Large intestine (tissue), 12 donors: ENCODE data around the gene DAGLB. TPM values are rescaled to one million over a fixed set of nuclear protein-coding genes. Genes with fewer than 3 reads are reported as not detected.

Source experiments
- DNase-seq, 2 donors: peaks; one replicate each; pipeline versions ENCODE4 v3.0.0 to v3.0.0-alpha.2; 2013
- H3K27ac ChIP-seq: one replicate; pipeline ENCODE4 v1.5.1; 2013; ENCODE audit warnings: low read length
- H3K27me3 ChIP-seq: 2 replicates; pipeline ENCODE4 v1.6.1; 2013; ENCODE audit warnings: low read length; ENCODE audit not compliant: control insufficient read depth, insufficient read depth
- H3K36me3 ChIP-seq: 2 replicates; pipeline ENCODE4 v1.6.1; 2013; ENCODE audit warnings: low read length; ENCODE audit not compliant: control insufficient read depth, insufficient read depth
- H3K4me1 ChIP-seq: one replicate; pipeline ENCODE4 v1.6.1; 2013; ENCODE audit warnings: low read length; ENCODE audit not compliant: control insufficient read depth, insufficient read depth
- H3K4me3 ChIP-seq: one replicate; pipeline ENCODE4 v1.5.1; 2013; ENCODE audit warnings: low read length
- H3K9me3 ChIP-seq: one replicate; pipeline ENCODE4 v1.6.1; 2013; ENCODE audit warnings: mild to moderate bottlenecking, low read depth, low read length, moderate library complexity; ENCODE audit not compliant: control insufficient read depth
- WGBS: methylation state at CpG from one replicate; pipeline ENCODE4 v1.1.5; 2013; ENCODE audit warnings: low lambda C conversion rate; ENCODE audit not compliant: insufficient coverage; 5-methylcytosine and 5-hydroxymethylcytosine counted together
- long read RNA-seq, 11 donors: transcript quantifications; one replicate each; lab custom pipeline, GENCODE V29; 2026
- polyA plus RNA-seq: library from polyadenylated mRNA; unstranded; fragments of 120-200 nt; gene quantifications from one replicate; pipeline ENCODE4 v1.2.1, GENCODE V29; 2013

DAGLB gene
- 15.3 TPM for polyA plus RNA-seq
- long read RNA-seq, donor 1, partial matches to known transcripts: 0 of 3 reads
- long read RNA-seq, donor 1, other reads (novel, unspliced or antisense): 0 of 3 reads
- long read RNA-seq, donor 2, transcript DAGLB-201 (15 exons, 2,897 nt): major isoform, 6 of 6 reads
- long read RNA-seq, donor 2, partial matches to known transcripts: 0 of 6 reads
- long read RNA-seq, donor 2, other reads (novel, unspliced or antisense): 0 of 6 reads
- long read RNA-seq, donor 3: 0 reads
- long read RNA-seq, donor 4: 0 reads
- long read RNA-seq, donor 5, partial matches to known transcripts: 6 of 8 reads
- long read RNA-seq, donor 5, other reads (novel, unspliced or antisense): 0 of 8 reads
- long read RNA-seq, donor 6, transcript DAGLB-201 (15 exons, 2,897 nt): major isoform, 5 of 5 reads
- long read RNA-seq, donor 6, partial matches to known transcripts: 0 of 5 reads
- long read RNA-seq, donor 6, other reads (novel, unspliced or antisense): 0 of 5 reads
- long read RNA-seq, donor 7: 0 reads
- long read RNA-seq, donor 8, partial matches to known transcripts: 16 of 19 reads
- long read RNA-seq, donor 8, other reads (novel, unspliced or antisense): 0 of 19 reads
- long read RNA-seq, donor 9, partial matches to known transcripts: 0 of 5 reads
- long read RNA-seq, donor 9, other reads (novel, unspliced or antisense): 0 of 5 reads
- long read RNA-seq, donor 10, partial matches to known transcripts: 0 of 4 reads
- long read RNA-seq, donor 10, other reads (novel, unspliced or antisense): 0 of 4 reads
- long read RNA-seq, donor 11: 0 reads

- WGBS: 0% methylated on average over 5 of the region's 61 CpGs
- H3K27ac ChIP-seq: peak within 1 kb of the TSS; percentile 93
- DNase-seq: peak; percentile 93 to 96
- no peaks in the 10 kb centered on the region for H3K9me3 ChIP-seq
- H3K4me3 ChIP-seq: peak within 1 kb of the TSS; percentile 81
- H3K27me3 ChIP-seq: no peaks in the 10 kb centered on the region
- H3K4me1 ChIP-seq: peaks cover 15% of the 10 kb centered on the region
- H3K36me3 ChIP-seq: peaks cover 21% of the 10 kb centered on the region
Measured at GRCh38 chr7:6447581-6448199, at the start of gene DAGLB. TSS of gene DAGLB (minus strand) at chr7:6447954. CDS start at chr7:6447842, 112 bp downstream.

DNA sequence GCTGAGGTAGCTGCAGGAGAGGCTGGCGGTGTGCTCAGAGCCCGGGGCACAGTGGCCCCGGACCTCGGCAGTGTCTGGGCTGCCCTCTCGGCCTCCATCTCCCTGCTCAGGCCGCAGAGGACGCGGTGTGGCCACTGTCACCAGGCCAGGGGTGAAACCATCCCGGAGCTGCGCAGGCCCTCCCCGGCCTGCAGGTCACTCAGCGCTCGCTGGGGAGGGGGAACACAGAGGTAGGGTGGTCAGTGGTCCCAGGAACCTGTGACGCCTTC lies 49.8 kb upstream of the DAGLB start:
- no CpG with 5 or more reads among the region's 14 CpGs for WGBS
- Histone ChIP-seq H3K36me3 (no peaks in the 10 kb centered on the region), H3K27ac (no peak overlapping the region), H3K4me1 (no peaks in the 10 kb centered on the region), H3K9me3 (no peaks in the 10 kb centered on the region), H3K4me3 (no peak overlapping the region), H3K27me3 (no peaks in the 10 kb centered on the region)
- no peak for DNase-seq

- no peak for DNase-seq
- 100% methylated on average over 1 of the region's 19 CpGs for WGBS
Measured at GRCh38 chr7:6496842-6497636, 49.3 kb upstream of the DAGLB start.

GRCh38 chr7:6495597-6496262 lies 48.0 kb upstream of the DAGLB start:
- no peak overlapping the region for H3K4me3 ChIP-seq
- no peaks in the 10 kb centered on the region for H3K36me3 ChIP-seq
- WGBS: no CpG with 5 or more reads among the region's 6 CpGs
- H3K27ac ChIP-seq: no peak overlapping the region
- no peaks in the 10 kb centered on the region for H3K27me3 ChIP-seq
- no peak for DNase-seq
- no peaks in the 10 kb centered on the region for H3K9me3 ChIP-seq
- no peaks in the 10 kb centered on the region for H3K4me1 ChIP-seq

More at GRCh38 chr7:6496842-6497636, 49.3 kb upstream of the DAGLB start:
- H3K36me3 ChIP-seq: no peaks in the 10 kb centered on the region
- H3K9me3 ChIP-seq: no peaks in the 10 kb centered on the region
- no peaks in the 10 kb centered on the region for H3K27me3 ChIP-seq
- H3K4me1 ChIP-seq: no peaks in the 10 kb centered on the region
- no peak overlapping the region for H3K27ac ChIP-seq
- H3K4me3 ChIP-seq: no peak overlapping the region

GRCh38 chr7:6494365-6494764 lies 46.6 kb upstream of the DAGLB start:
- no CpG with 5 or more reads among the region's 2 CpGs for WGBS
- H3K4me3 ChIP-seq: no peak overlapping the region
- no peak for DNase-seq
- no peaks in the 10 kb centered on the region for H3K4me1 ChIP-seq
- no peaks in the 10 kb centered on the region for H3K9me3 ChIP-seq
- H3K36me3 ChIP-seq: no peaks in the 10 kb centered on the region
- H3K27ac ChIP-seq: no peak overlapping the region
- no peaks in the 10 kb centered on the region for H3K27me3 ChIP-seq

GRCh38 chr7:6491194-6491593 lies 43.4 kb upstream of the DAGLB start:
- WGBS: 87% methylated on average over 3 of the region's 10 CpGs

GRCh38 chr7:6489612-6490011 lies 41.9 kb upstream of the DAGLB start:
- H3K4me3 ChIP-seq: no peak overlapping the region
- WGBS: no CpG with 5 or more reads among the region's 1 CpG
- H3K4me1 ChIP-seq: peaks cover 2% of the 10 kb centered on the region
- no peaks in the 10 kb centered on the region for H3K9me3 ChIP-seq
- no peaks in the 10 kb centered on the region for H3K27me3 ChIP-seq
- no peak overlapping the region for H3K27ac ChIP-seq
- DNase-seq: no peak
- H3K36me3 ChIP-seq: no peaks in the 10 kb centered on the region

More at GRCh38 chr7:6491194-6491593, 43.4 kb upstream of the DAGLB start:
- Histone ChIP-seq H3K27ac (no peak overlapping the region), H3K4me3 (no peak overlapping the region), H3K4me1 (no peaks in the 10 kb centered on the region), H3K36me3 (no peaks in the 10 kb centered on the region), H3K9me3 (no peaks in the 10 kb centered on the region), H3K27me3 (no peaks in the 10 kb centered on the region)
- DNase-seq: no peak

DNA sequence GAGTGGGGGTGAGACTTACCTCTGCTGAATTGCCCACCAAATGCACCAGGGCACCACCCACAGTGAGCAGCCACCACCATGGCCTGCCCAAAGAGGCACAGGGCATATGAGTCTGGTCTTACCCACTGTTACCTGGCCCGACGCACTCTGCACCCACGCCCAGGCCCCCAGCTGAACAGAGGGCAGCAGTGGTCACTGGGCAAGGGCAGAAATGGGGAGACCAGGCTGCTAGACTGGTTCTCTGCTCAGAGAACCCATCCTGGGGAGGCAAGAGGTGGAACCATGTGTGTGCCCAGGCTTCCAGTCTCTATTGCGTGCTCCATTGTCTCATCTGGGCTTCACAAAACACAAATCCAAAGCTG lies 39.4 kb upstream of the DAGLB start:
- no peaks in the 10 kb centered on the region for H3K9me3 ChIP-seq
- no peaks in the 10 kb centered on the region for H3K36me3 ChIP-seq
- no peak overlapping the region for H3K27ac ChIP-seq
- no peak for DNase-seq
- H3K4me1 ChIP-seq: peaks cover 6% of the 10 kb centered on the region
- H3K4me3 ChIP-seq: no peak overlapping the region
- no CpG with 5 or more reads among the region's 4 CpGs for WGBS
- H3K27me3 ChIP-seq: no peaks in the 10 kb centered on the region

- Histone ChIP-seq H3K36me3 (peaks cover 1% of the 10 kb centered on the region), H3K27me3 (no peaks in the 10 kb centered on the region), H3K27ac (no peak overlapping the region), H3K4me1 (peaks cover 10% of the 10 kb centered on the region), H3K9me3 (no peaks in the 10 kb centered on the region), H3K4me3 (no peak overlapping the region)
- DNase-seq: no peak
- WGBS: 97% methylated on average over 6 of the region's 19 CpGs
Measured at GRCh38 chr7:6486438-6487183, 38.9 kb upstream of the DAGLB start.
